HEK293 (cell line): ENCODE results near the gene MEFV.

Experiments
- BCL11B ChIP-seq: fragments of 450-650 bp; formaldehyde crosslinking; IDR thresholded peaks from 2 replicates; pipeline ENCODE4 v1.5.1; 2016; ENCODE audit warnings: low read depth, missing biosample characterization, missing genetic modification characterization
- EGR2 ChIP-seq: fragments of 450-650 bp; formaldehyde crosslinking; IDR thresholded peaks from 2 replicates; pipeline ENCODE4 v1.5.1; 2016; ENCODE audit warnings: low read depth, missing biosample characterization, missing genetic modification characterization
- IKZF3 ChIP-seq: fragments of 450-650 bp; IDR thresholded peaks from 2 replicates; pipeline ENCODE4 v1.5.0; 2018; ENCODE audit warnings: missing biosample characterization, mild to moderate bottlenecking, missing genetic modification characterization, moderate library complexity
- KLF17 ChIP-seq: fragments of 450-650 bp; formaldehyde crosslinking; IDR thresholded peaks from 2 replicates; pipeline ENCODE4 v1.5.1; 2016; ENCODE audit warnings: missing biosample characterization, missing genetic modification characterization
- OSR2 ChIP-seq: fragments of 450-650 bp; formaldehyde crosslinking; IDR thresholded peaks from 2 replicates; pipeline ENCODE4 v1.5.1; 2016; ENCODE audit warnings: missing biosample characterization, missing genetic modification characterization
- SP2 ChIP-seq: fragments of 450-650 bp; formaldehyde crosslinking; IDR thresholded peaks from 2 replicates; pipeline ENCODE4 v1.5.1; 2016; ENCODE audit warnings: missing biosample characterization, missing genetic modification characterization
- YY2 ChIP-seq: fragments of 450-650 bp; formaldehyde crosslinking; IDR thresholded peaks from 2 replicates; pipeline ENCODE4 v1.5.1; 2016; ENCODE audit warnings: missing biosample characterization, missing genetic modification characterization
- ZFP69B ChIP-seq: fragments of 450-650 bp; formaldehyde crosslinking; IDR thresholded peaks from 2 replicates; pipeline ENCODE4 v1.5.1; 2016; ENCODE audit warnings: missing biosample characterization, missing genetic modification characterization
- ZNF121 ChIP-seq: fragments of 450-650 bp; formaldehyde crosslinking; IDR thresholded peaks from 2 replicates; pipeline ENCODE4 v1.5.1; 2016; ENCODE audit warnings: missing biosample characterization, missing genetic modification characterization
- ZNF146 ChIP-seq: fragments of 450-650 bp; formaldehyde crosslinking; IDR thresholded peaks from 2 replicates; pipeline ENCODE4 v1.5.1; 2016; ENCODE audit warnings: missing biosample characterization, missing genetic modification characterization
- ZNF211 ChIP-seq: fragments of 450-650 bp; formaldehyde crosslinking; IDR thresholded peaks from 2 replicates; pipeline ENCODE4 v1.5.1; 2016; ENCODE audit warnings: low read depth, missing biosample characterization, missing genetic modification characterization
- ZNF302 ChIP-seq: fragments of 450-650 bp; formaldehyde crosslinking; IDR thresholded peaks from 2 replicates; pipeline ENCODE4 v1.5.1; 2016; ENCODE audit warnings: missing biosample characterization, missing genetic modification characterization, low read depth
- ZNF324 ChIP-seq: fragments of 450-650 bp; formaldehyde crosslinking; IDR thresholded peaks from 2 replicates; pipeline ENCODE4 v1.5.1; 2016; ENCODE audit warnings: missing biosample characterization, missing genetic modification characterization
- ZNF335 ChIP-seq: fragments of 450-650 bp; formaldehyde crosslinking; conservative IDR thresholded peaks from 2 replicates; pipeline ENCODE4 v1.5.1; 2016; ENCODE audit warnings: missing biosample characterization, missing genetic modification characterization
- ZNF426 ChIP-seq: fragments of 450-650 bp; formaldehyde crosslinking; IDR thresholded peaks from 2 replicates; pipeline ENCODE4 v1.5.1; 2017; ENCODE audit warnings: missing biosample characterization, missing genetic modification characterization, mild to moderate bottlenecking, inconsistent platforms, moderate library complexity
- ZNF510 ChIP-seq: fragments of 450-650 bp; formaldehyde crosslinking; IDR thresholded peaks from 2 replicates; pipeline ENCODE4 v1.5.1; 2018; ENCODE audit warnings: mild to moderate bottlenecking, missing genetic modification characterization, missing biosample characterization; ENCODE audit not compliant: insufficient replicate concordance
- ZNF518A ChIP-seq: fragments of 450-650 bp; formaldehyde crosslinking; conservative IDR thresholded peaks from 2 replicates; pipeline ENCODE4 v1.5.1; 2016; ENCODE audit warnings: low read depth, missing biosample characterization, missing genetic modification characterization
- ZNF571 ChIP-seq: fragments of 450-650 bp; formaldehyde crosslinking; IDR thresholded peaks from 2 replicates; pipeline ENCODE4 v1.5.0; 2017; ENCODE audit warnings: missing biosample characterization, missing genetic modification characterization
- ZNF596 ChIP-seq: fragments of 450-650 bp; IDR thresholded peaks from 2 replicates; pipeline ENCODE4 v1.5.0; 2018; ENCODE audit warnings: missing biosample characterization, mild to moderate bottlenecking, missing genetic modification characterization, moderate library complexity
- ZNF623 ChIP-seq: fragments of 450-650 bp; formaldehyde crosslinking; IDR thresholded peaks from 2 replicates; pipeline ENCODE4 v1.5.1; 2016; ENCODE audit warnings: missing biosample characterization, missing genetic modification characterization
- ZNF660 ChIP-seq: fragments of 450-650 bp; IDR thresholded peaks from 2 replicates; pipeline ENCODE4 v1.5.1; 2018; ENCODE audit warnings: missing biosample characterization, mild to moderate bottlenecking, missing genetic modification characterization
- ZNF701 ChIP-seq: fragments of 450-650 bp; formaldehyde crosslinking; IDR thresholded peaks from 2 replicates; pipeline ENCODE4 v1.5.1; 2016; ENCODE audit warnings: missing biosample characterization, missing genetic modification characterization
- ZSCAN30 ChIP-seq: fragments of 450-650 bp; IDR thresholded peaks from 2 replicates; pipeline ENCODE4 v1.5.1; 2018; ENCODE audit warnings: missing biosample characterization, mild to moderate bottlenecking, missing genetic modification characterization, moderate library complexity
- ZXDB ChIP-seq: fragments of 450-650 bp; formaldehyde crosslinking; IDR thresholded peaks from 2 replicates; pipeline ENCODE4 v1.5.1; 2016; ENCODE audit warnings: missing biosample characterization, missing genetic modification characterization
- TF ChIP-seq, protein P1 (sequence below): fragments of 450-650 bp; formaldehyde crosslinking; IDR thresholded peaks from 2 replicates; pipeline ENCODE4 v1.5.1; 2017; ENCODE audit warnings: missing biosample characterization, missing genetic modification characterization
- TF ChIP-seq, protein P2 (sequence below): fragments of 450-650 bp; formaldehyde crosslinking; IDR thresholded peaks from 2 replicates; pipeline ENCODE4 v1.5.1; 2016; ENCODE audit warnings: missing biosample characterization, missing genetic modification characterization
- TF ChIP-seq, protein P3 (sequence below): fragments of 450-650 bp; formaldehyde crosslinking; IDR thresholded peaks from 2 replicates; pipeline ENCODE4 v1.5.1; 2016; ENCODE audit warnings: missing biosample characterization, missing genetic modification characterization
- TF ChIP-seq, protein P4 (sequence below): fragments of 450-650 bp; formaldehyde crosslinking; IDR thresholded peaks from 2 replicates; pipeline ENCODE4 v1.5.1; 2016; ENCODE audit warnings: missing biosample characterization, missing genetic modification characterization

Gene MEFV

DNA sequence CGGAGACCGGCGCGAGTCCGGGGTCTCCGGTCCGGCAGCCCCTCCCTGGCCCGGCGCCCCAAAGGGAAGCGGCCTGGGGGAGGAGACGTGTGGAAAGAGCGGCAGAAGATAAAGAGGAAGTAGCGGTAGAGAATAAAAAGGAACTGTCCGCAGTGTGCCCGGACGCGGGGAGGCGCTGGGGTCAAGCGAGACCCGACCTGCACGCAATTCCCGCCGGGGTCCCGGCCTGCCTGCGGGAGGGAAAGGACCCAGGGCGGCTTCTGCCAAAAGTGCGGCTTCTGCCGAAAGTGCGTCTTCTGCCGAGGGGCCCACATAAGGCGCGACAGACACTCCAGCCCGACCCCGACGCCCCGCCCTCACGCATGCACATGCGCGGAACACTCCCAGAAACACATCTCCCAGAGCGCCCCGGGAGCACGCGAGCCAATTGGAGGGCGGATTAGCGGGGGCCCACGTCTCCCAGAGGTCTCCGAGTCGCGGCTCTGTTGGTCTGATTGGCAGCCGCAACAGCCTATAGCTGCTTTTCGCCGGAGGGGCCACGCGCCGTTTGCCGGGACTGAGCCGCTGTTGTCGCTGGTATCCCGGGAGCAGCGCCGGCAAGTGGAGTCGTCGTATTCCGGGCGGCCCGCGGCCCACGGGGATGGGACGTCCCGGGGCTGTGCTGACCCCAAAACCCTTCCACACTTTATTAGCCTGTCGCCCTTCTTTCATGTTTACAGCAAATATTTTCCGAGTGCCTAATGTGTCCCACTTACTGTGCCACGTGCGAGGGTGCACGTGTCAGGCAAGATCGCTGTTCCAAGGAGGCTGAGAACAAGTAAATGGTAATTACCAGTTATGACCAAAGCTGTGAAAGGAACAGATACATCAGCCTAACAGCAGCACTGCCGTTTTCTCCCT lies 8.0 kb upstream of the MEFV start (continued):
- TF ChIP-seq KLF17 (peak; percentile 23; the same call in 1 of the 2 replicates), ZNF596 (tag by site-specific recombination) (no peak), OSR2 (0 out of 2 replicates have a peak, but pooled peaks have one; percentile 17), YY2 (tag by site-specific recombination) (no peak), ZNF571 (no peak), EGR2 (tag by site-specific recombination) (0 out of 2 replicates have a peak, but pooled peaks have one; percentile 18), ZNF211 (tag by site-specific recombination) (no peak), ZXDB (tag by site-specific recombination) (peak; percentile 78; the same call in 1 of the 2 replicates), SP2 (tag by site-specific recombination) (peak; percentile 95), ZNF335 (tag by site-specific recombination) (peak; percentile 95), ZNF121 (tag by site-specific recombination) (no peak), ZSCAN30 (tag by site-specific recombination) (peak; percentile 28; the same call in 1 of the 2 replicates), ZNF426 (tag by site-specific recombination) (no peak), BCL11B (tag by site-specific recombination) (peak; percentile 78; the same call in 1 of the 2 replicates), ZNF146 (no peak), ZNF324 (peak; percentile 42; the same call in 1 of the 2 replicates), ZNF660 (peak; percentile 88), IKZF3 (tag by site-specific recombination) (peak; percentile 93), ZNF518A (tag by site-specific recombination) (peak; percentile 27; the same call in 1 of the 2 replicates), ZFP69B (peak; percentile 100), ZNF510 (tag by site-specific recombination) (no peak), ZNF623 (no peak), ZNF701 (tag by site-specific recombination) (no peak), ZNF302 (tag by site-specific recombination) (no peak)
- TF ChIP-seq, protein P1, sequence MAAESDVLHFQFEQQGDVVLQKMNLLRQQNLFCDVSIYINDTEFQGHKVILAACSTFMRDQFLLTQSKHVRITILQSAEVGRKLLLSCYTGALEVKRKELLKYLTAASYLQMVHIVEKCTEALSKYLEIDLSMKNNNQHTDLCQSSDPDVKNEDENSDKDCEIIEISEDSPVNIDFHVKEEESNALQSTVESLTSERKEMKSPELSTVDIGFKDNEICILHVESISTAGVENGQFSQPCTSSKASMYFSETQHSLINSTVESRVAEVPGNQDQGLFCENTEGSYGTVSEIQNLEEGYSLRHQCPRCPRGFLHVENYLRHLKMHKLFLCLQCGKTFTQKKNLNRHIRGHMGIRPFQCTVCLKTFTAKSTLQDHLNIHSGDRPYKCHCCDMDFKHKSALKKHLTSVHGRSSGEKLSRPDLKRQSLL (tag by site-specific recombination), result peak; percentile 31; the same call in 1 of the 2 replicates
- TF ChIP-seq, protein P2, sequence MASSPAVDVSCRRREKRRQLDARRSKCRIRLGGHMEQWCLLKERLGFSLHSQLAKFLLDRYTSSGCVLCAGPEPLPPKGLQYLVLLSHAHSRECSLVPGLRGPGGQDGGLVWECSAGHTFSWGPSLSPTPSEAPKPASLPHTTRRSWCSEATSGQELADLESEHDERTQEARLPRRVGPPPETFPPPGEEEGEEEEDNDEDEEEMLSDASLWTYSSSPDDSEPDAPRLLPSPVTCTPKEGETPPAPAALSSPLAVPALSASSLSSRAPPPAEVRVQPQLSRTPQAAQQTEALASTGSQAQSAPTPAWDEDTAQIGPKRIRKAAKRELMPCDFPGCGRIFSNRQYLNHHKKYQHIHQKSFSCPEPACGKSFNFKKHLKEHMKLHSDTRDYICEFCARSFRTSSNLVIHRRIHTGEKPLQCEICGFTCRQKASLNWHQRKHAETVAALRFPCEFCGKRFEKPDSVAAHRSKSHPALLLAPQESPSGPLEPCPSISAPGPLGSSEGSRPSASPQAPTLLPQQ (tag by site-specific recombination), result peak; percentile 100
- TF ChIP-seq, protein P3, sequence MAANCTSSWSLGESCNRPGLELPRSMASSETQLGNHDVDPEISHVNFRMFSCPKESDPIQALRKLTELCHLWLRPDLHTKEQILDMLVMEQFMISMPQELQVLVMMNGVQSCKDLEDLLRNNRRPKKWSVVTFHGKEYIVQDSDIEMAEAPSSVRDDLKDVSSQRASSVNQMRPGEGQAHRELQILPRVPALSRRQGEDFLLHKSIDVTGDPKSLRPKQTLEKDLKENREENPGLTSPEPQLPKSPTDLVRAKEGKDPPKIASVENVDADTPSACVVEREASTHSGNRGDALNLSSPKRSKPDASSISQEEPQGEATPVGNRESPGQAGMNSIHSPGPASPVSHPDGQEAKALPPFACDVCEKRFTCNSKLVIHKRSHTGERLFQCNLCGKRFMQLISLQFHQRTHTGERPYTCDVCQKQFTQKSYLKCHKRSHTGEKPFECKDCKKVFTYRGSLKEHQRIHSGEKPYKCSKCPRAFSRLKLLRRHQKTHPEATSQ (tag by site-specific recombination), result peak; percentile 55; the same call in 1 of the 2 replicates
- TF ChIP-seq, protein P4, sequence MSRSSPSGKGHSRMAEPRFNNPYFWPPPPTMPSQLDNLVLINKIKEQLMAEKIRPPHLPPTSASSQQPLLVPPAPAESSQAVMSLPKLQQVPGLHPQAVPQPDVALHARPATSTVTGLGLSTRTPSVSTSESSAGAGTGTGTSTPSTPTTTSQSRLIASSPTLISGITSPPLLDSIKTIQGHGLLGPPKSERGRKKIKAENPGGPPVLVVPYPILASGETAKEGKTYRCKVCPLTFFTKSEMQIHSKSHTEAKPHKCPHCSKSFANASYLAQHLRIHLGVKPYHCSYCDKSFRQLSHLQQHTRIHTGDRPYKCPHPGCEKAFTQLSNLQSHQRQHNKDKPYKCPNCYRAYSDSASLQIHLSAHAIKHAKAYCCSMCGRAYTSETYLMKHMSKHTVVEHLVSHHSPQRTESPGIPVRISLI (tag by site-specific recombination), result no peak
